Muscle layer of duodenum (tissue), 2 donors: ENCODE data around the gene TOLLIP.
"Not testable (repeated sequence)": the region's sequence is repeated elsewhere in the genome, so short reads cannot be mapped to it uniquely, and the experiment has no call there.

ENCODE experiments used
- H3K27ac ChIP-seq: one replicate; pipeline ENCODE4 v1.7.0; 2013; ENCODE audit warnings: mild to moderate bottlenecking, low read length
- H3K27me3 ChIP-seq: one replicate; pipeline ENCODE4 v1.7.0; 2013; ENCODE audit warnings: low read depth, mild to moderate bottlenecking, control low read depth, low read length
- H3K36me3 ChIP-seq, 2 donors: one replicate each; pipeline ENCODE4 v1.7.0; 2013; ENCODE audit warnings: low read length in 2 of 2, control low read depth in 1 of 2, mild to moderate bottlenecking in 1 of 2; ENCODE audit not compliant: insufficient read depth in 2 of 2, control insufficient read depth in 1 of 2
- H3K4me1 ChIP-seq, 2 donors: one replicate each; pipeline ENCODE4 v1.7.0; 2013; ENCODE audit warnings: low read length in 2 of 2, mild to moderate bottlenecking in 2 of 2, control low read depth in 1 of 2, moderate library complexity in 1 of 2; ENCODE audit not compliant: insufficient read depth in 2 of 2, control insufficient read depth in 1 of 2
- H3K4me3 ChIP-seq, 2 donors: one replicate each; pipeline ENCODE4 v1.7.0; 2013; ENCODE audit warnings: low read length in 2 of 2, low read depth in 1 of 2, mild to moderate bottlenecking in 1 of 2
- H3K9me3 ChIP-seq, 2 donors: one replicate each; pipeline ENCODE4 v1.7.0; 2013; ENCODE audit warnings: low read length in 2 of 2, control low read depth in 1 of 2, mild to moderate bottlenecking in 1 of 2; ENCODE audit not compliant: control insufficient read depth in 1 of 2
- donor health status: healthy.

The TOLLIP gene

DNA sequence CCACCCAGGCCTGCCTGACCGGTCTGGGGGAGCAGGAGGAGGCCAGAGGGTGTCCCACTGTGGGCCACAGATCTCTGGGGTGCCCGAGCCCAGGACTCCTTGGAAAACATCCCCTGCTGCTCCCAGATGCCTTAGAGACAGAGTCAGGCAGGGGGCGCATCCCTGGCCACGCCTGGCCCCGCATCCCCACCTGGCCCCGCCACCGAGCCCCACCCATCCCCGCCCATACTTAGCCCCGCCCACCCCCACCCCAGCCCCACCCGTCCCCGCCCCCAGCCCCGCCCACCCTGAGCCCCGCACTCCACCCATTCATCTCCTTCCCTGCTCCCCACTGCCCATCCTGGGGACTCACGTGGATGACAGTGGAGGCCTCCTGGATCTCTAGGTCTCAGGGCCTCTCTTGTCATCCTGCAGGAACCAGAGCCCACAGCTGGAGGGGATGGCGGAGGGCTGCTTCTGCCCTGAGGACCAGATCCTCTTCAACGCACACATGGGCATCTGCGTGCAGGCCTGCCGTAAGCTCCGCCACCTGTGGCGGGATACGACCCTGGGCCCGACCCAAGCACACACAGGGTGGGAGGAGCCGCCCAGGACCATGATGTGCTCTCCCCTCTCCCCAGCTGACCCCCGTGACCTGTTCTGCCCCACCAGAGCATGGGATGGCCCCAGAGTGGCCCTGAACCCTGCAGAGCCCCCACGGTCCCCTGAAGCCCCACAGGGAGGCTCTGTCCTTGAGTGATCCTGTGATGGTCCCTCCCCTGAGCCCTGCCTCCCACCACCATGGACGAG, 53.0 kb downstream of the TOLLIP start:
- Histone ChIP-seq H3K36me3 (no peaks in the 10 kb centered on the region), H3K27me3 (no peaks in the 10 kb centered on the region), H3K4me3 (no peak overlapping the region), H3K27ac (no peak overlapping the region), H3K9me3 (no peaks in the 10 kb centered on the region), H3K4me1 (peaks cover 0 to 1% of the 10 kb centered on the region in 2 donors)

- no peaks in the 10 kb centered on the region for H3K4me1 ChIP-seq
- H3K36me3 ChIP-seq = no peaks in the 10 kb centered on the region
- no peak overlapping the region for H3K4me3 ChIP-seq
- no peaks in the 10 kb centered on the region for H3K9me3 ChIP-seq
- H3K27me3 ChIP-seq = no peaks in the 10 kb centered on the region
- H3K27ac ChIP-seq = no peak overlapping the region
Measured at GRCh38 chr11:1255151-1255550, 54.3 kb downstream of the TOLLIP start.

DNA sequence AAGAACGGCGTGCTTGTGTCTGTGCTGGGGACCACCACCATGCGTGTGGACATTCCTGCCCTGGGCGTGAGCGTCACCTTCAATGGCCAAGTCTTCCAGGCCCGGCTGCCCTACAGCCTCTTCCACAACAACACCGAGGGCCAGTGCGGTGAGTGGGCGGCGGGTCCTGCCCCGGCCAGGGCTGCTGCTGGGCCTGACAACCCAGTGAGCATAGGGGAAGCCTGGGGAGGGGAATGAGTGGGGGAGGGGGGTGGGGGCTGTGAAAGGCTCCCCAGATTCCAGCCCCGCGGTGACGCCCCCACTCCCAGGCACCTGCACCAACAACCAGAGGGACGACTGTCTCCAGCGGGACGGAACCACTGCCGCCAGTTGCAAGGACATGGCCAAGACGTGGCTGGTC, 54.7 kb downstream of the TOLLIP start:
- Histone ChIP-seq H3K27me3 (no peaks in the 10 kb centered on the region), H3K4me1 (no peaks in the 10 kb centered on the region), H3K36me3 (no peaks in the 10 kb centered on the region), H3K27ac (no peak overlapping the region), H3K4me3 (no peak overlapping the region), H3K9me3 (no peaks in the 10 kb centered on the region)

DNA sequence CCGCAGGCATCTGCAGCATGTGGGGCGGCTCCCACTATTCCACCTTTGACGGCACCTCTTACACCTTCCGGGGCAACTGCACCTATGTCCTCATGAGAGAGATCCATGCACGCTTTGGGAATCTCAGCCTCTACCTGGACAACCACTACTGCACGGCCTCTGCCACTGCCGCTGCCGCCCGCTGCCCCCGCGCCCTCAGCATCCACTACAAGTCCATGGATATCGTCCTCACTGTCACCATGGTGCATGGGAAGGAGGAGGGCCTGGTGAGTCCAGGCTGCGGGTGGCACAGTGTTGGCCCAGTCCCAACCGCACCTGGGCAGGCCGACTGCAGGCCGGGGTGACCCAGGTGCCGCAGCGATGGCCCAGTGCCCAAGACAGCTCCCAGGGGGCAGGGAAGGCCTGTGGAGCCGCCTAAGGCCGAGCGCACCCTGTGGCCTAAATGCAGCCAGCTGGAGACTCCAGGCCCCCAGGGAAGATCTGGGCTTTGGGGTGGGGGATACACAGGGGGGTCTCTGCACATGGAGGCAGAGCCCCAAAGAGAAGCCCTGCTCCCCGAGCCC, 55.3 kb downstream of the TOLLIP start:
- no peaks in the 10 kb centered on the region for H3K27me3 ChIP-seq
- no peaks in the 10 kb centered on the region for H3K36me3 ChIP-seq
- H3K9me3 ChIP-seq = no peaks in the 10 kb centered on the region
- no peak overlapping the region for H3K27ac ChIP-seq
- H3K4me1 ChIP-seq = no peaks in the 10 kb centered on the region
- H3K4me3 ChIP-seq = no peak overlapping the region

DNA sequence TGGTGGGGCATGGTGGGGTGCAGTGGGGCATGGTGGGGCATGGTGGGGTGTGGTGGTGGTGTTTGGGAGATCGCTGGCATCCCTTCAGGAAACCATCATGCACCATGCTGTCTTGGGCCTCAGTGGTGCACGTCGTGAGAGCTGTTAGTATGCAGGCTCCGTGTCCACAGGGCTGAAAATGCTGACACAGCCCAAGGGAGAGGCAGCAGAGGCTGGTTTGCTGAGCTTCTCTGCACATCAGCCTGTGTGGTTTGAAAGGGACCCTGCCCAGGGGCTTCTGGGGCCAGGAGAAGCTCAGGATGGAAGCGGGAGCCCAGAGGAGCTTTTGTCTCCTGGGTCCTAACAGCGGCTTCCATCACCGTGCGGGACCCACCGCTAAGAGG, 56.3 kb downstream of the TOLLIP start:
- Histone ChIP-seq H3K4me3 (no peak overlapping the region), H3K36me3 (no peaks in the 10 kb centered on the region), H3K27me3 (no peaks in the 10 kb centered on the region), H3K27ac (no peak overlapping the region), H3K4me1 (no peaks in the 10 kb centered on the region), H3K9me3 (no peaks in the 10 kb centered on the region)

DNA sequence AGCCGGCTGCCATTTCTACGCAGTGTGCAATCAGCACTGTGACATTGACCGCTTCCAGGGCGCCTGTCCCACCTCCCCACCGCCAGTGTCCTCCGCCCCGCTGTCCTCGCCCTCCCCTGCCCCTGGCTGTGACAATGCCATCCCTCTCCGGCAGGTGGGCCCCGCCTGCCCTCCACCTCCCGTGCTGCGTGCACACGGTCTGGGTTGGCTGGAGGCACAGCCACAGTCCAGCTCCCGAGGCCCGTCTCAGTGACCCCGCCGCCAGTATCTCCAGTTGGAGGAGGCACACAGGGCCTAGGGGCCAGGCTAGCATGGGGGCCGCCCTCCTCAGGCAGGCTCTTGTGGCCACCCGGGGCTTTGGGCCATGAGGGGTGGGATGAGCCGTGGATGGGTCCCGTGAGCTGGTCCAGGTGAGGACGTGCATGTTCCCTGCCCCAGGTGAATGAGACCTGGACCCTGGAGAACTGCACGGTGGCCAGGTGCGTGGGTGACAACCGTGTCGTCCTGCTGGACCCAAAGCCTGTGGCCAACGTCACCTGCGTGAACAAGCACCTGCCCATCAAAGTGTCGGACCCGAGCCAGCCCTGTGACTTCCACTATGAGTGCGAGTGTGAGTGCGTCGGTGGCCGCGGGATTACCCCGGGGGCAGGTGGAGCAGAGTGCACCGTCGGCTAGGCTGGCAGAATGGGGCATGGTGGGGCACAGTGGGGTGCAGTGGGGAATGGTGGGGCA, 56.9 kb downstream of the TOLLIP start:
- Histone ChIP-seq H3K36me3 (no peaks in the 10 kb centered on the region), H3K27me3 (no peaks in the 10 kb centered on the region), H3K27ac (no peak overlapping the region), H3K9me3 (no peaks in the 10 kb centered on the region), H3K4me3 (no peak overlapping the region), H3K4me1 (no peaks in the 10 kb centered on the region)

DNA sequence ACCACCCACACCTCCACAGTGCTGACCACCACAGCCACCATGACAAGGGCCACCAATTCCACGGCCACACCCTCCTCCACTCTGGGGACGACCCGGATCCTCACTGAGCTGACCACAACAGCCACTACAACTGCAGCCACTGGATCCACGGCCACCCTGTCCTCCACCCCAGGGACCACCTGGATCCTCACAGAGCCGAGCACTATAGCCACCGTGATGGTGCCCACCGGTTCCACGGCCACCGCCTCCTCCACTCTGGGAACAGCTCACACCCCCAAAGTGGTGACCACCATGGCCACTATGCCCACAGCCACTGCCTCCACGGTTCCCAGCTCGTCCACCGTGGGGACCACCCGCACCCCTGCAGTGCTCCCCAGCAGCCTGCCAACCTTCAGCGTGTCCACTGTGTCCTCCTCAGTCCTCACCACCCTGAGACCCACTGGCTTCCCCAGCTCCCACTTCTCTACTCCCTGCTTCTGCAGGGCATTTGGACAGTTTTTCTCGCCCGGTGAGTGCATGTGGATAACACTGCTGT, 58.1 kb downstream of the TOLLIP start:
- H3K4me3 ChIP-seq = no peak overlapping the region
- no peak overlapping the region for H3K27ac ChIP-seq
- no peaks in the 10 kb centered on the region for H3K27me3 ChIP-seq
- H3K9me3 ChIP-seq = no peaks in the 10 kb centered on the region
- H3K36me3 ChIP-seq = no peaks in the 10 kb centered on the region
- no peaks in the 10 kb centered on the region for H3K4me1 ChIP-seq

DNA sequence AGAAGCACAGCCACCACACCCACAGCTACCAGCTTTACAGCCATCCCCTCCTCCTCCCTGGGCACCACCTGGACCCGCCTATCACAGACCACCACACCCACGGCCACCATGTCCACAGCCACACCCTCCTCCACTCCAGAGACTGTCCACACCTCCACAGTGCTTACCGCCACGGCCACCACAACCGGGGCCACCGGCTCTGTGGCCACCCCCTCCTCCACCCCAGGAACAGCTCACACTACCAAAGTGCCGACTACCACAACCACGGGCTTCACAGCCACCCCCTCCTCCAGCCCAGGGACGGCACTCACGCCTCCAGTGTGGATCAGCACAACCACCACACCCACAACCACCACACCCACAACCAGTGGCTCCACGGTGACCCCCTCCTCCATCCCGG, 59.0 kb downstream of the TOLLIP start:
- not testable (repeated sequence) for H3K36me3 ChIP-seq, H3K4me3 ChIP-seq, H3K27ac ChIP-seq, H3K4me1 ChIP-seq, H3K9me3 ChIP-seq, H3K27me3 ChIP-seq

GRCh38 chr11:1248951-1249350, 60.5 kb downstream of the TOLLIP start:
- H3K4me1 ChIP-seq, H3K27ac ChIP-seq, H3K4me3 ChIP-seq, H3K36me3 ChIP-seq, H3K9me3 ChIP-seq, H3K27me3 ChIP-seq: not testable (repeated sequence)

DNA sequence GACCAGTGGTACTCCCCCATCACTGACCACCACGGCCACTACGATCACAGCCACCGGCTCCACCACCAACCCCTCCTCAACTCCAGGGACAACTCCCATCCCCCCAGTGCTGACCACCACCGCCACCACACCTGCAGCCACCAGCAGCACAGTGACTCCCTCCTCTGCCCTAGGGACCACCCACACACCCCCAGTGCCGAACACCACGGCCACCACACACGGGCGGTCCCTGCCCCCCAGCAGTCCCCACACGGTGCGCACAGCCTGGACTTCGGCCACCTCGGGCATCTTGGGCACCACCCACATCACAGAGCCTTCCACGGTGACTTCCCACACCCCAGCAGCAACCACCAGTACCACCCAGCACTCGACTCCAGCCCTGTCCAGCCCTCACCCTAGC, 62.4 kb downstream of the TOLLIP start:
- H3K9me3 ChIP-seq, H3K4me1 ChIP-seq, H3K27me3 ChIP-seq, H3K4me3 ChIP-seq, H3K36me3 ChIP-seq, H3K27ac ChIP-seq: not testable (repeated sequence)

DNA sequence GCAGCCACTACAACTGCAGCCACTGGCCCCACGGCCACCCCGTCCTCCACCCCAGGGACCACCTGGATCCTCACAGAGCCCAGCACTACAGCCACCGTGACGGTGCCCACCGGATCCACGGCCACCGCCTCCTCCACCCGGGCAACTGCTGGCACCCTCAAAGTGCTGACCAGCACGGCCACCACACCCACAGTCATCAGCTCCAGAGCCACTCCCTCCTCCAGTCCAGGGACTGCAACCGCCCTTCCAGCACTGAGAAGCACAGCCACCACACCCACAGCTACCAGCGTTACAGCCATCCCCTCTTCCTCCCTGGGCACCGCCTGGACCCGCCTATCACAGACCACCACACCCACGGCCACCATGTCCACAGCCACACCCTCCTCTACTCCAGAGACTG, 63.1 kb downstream of the TOLLIP start:
- H3K27me3 ChIP-seq, H3K9me3 ChIP-seq: not testable (repeated sequence)

More for the DNA sequence above, 63.1 kb downstream of the TOLLIP start:
- not testable (repeated sequence) for H3K4me3 ChIP-seq, H3K36me3 ChIP-seq, H3K4me1 ChIP-seq, H3K27ac ChIP-seq
